Measurements from ENCODE around the gene SOX15.

SOX15 gene

GRCh38 chr17:7562208-7562605 lies 27.7 kb downstream of the SOX15 start:
- peak overlapping the region; percentile 83 for H3K4ac ChIP-seq (ENCODE audit: low read depth, low read length)
- peak overlapping the region; percentile 92 for H3K4me3 ChIP-seq (ENCODE audit: low read depth, low read length)
- H2AK5ac ChIP-seq (ENCODE audit: low read length): peak overlapping the region; percentile 79
- no peaks in the 10 kb centered on the region for H3K9me3 ChIP-seq (ENCODE audit: insufficient read depth, low read depth, low read length)
- no peak for DNase-seq
- peak overlapping the region; percentile 98 for H4K8ac ChIP-seq (ENCODE audit: low read depth, low read length)
- H3K23ac ChIP-seq (ENCODE audit: low read length): no peak overlapping the region
- no CpG with 5 or more reads among the region's 28 CpGs for WGBS (ENCODE audit: extremely low coverage, insufficient coverage, insufficient read length)
- H3K4me2 ChIP-seq (ENCODE audit: low read length): peak overlapping the region; percentile 87
- peak overlapping the region; percentile 77 for H2BK5ac ChIP-seq (ENCODE audit: low read depth, low read length, poor library complexity)
- peak overlapping the region; percentile 85 for H3K14ac ChIP-seq (ENCODE audit: low read length)
- peaks cover 11% of the 10 kb centered on the region for H3K79me2 ChIP-seq (ENCODE audit: control insufficient read depth, insufficient read depth, low read length, poor library complexity)
- H2AFZ ChIP-seq (ENCODE audit: insufficient read depth, low read length, poor library complexity): peak overlapping the region; percentile 98
- H4K12ac ChIP-seq (ENCODE audit: low read depth, low read length): peak overlapping the region; percentile 84
- peak overlapping the region; percentile 86 for H3K9ac ChIP-seq (ENCODE audit: low read length)
- H3K27me3 ChIP-seq (ENCODE audit: insufficient read depth, low read length): no peaks in the 10 kb centered on the region
- H3K27ac ChIP-seq (ENCODE audit: low read depth, low read length): peak overlapping the region; percentile 29
- no peak overlapping the region for H2BK12ac ChIP-seq (ENCODE audit: low read length)
- peaks cover 27 to 29% of the 10 kb centered on the region in 2 experiments for H3K36me3 ChIP-seq (ENCODE audit: control insufficient read depth in 1 of 2, insufficient read depth in 2 of 2, low read length in 2 of 2)
- peaks cover 4 to 12% of the 10 kb centered on the region in 2 experiments for H3K4me1 ChIP-seq (ENCODE audit: control insufficient read depth in 1 of 2, insufficient read depth in 2 of 2, low read length in 2 of 2)
- H4K91ac ChIP-seq (ENCODE audit: low read depth, low read length): peak overlapping the region; percentile 86
- peak overlapping the region; percentile 66 for H2BK120ac ChIP-seq (ENCODE audit: insufficient read depth, low read length, poor library complexity)
- peaks cover 11% of the 10 kb centered on the region for H3K79me1 ChIP-seq (ENCODE audit: low read length)
- peak overlapping the region; percentile 93 for H3K18ac ChIP-seq (ENCODE audit: low read length)

GRCh38 chr17:7561589-7562207 lies 28.2 kb downstream of the SOX15 start, which contains the start of gene SENP3:
Gene SENP3, plus strand, starts transcription at chr17:7561919. Its CDS starts 1,158 bp downstream, at chr17:7563077.
- H3K27me3 ChIP-seq (ENCODE audit: insufficient read depth, low read length): no peaks in the 10 kb centered on the region
- peak within 1 kb of the TSS; percentile 75 for H2BK120ac ChIP-seq (ENCODE audit: insufficient read depth, low read length, poor library complexity)
- no peak within 1 kb of the TSS for H3K23ac ChIP-seq (ENCODE audit: low read length)
- peak within 1 kb of the TSS; percentile 98 for H4K8ac ChIP-seq (ENCODE audit: low read depth, low read length)
- H3K18ac ChIP-seq (ENCODE audit: low read length): peak within 1 kb of the TSS; percentile 93
- peak within 1 kb of the TSS; percentile 78 for H2BK5ac ChIP-seq (ENCODE audit: low read depth, low read length, poor library complexity)
- peak within 1 kb of the TSS; percentile 38 for H3K27ac ChIP-seq (ENCODE audit: low read depth, low read length)
- H3K4me2 ChIP-seq (ENCODE audit: low read length): peak within 1 kb of the TSS; percentile 97
- peaks cover 4 to 12% of the 10 kb centered on the region in 2 experiments for H3K4me1 ChIP-seq (ENCODE audit: control insufficient read depth in 1 of 2, insufficient read depth in 2 of 2, low read length in 2 of 2)
- H2AK5ac ChIP-seq (ENCODE audit: low read length): peak within 1 kb of the TSS; percentile 79
- H3K14ac ChIP-seq (ENCODE audit: low read length): peak within 1 kb of the TSS; percentile 90
- peaks cover 11% of the 10 kb centered on the region for H3K79me2 ChIP-seq (ENCODE audit: control insufficient read depth, insufficient read depth, low read length, poor library complexity)
- WGBS (ENCODE audit: extremely low coverage, insufficient coverage, insufficient read length): no CpG with 5 or more reads among the region's 82 CpGs
- H4K12ac ChIP-seq (ENCODE audit: low read depth, low read length): peak within 1 kb of the TSS; percentile 95
- H2BK12ac ChIP-seq (ENCODE audit: low read length): peak within 1 kb of the TSS; percentile 1
- peaks cover 11% of the 10 kb centered on the region for H3K79me1 ChIP-seq (ENCODE audit: low read length)
- peak; percentile 86 to 92 for DNase-seq
- peak within 1 kb of the TSS; percentile 86 for H3K9ac ChIP-seq (ENCODE audit: low read length)
- H3K4me3 ChIP-seq (ENCODE audit: low read depth, low read length): peak within 1 kb of the TSS; percentile 92
- peak within 1 kb of the TSS; percentile 85 for H3K4ac ChIP-seq (ENCODE audit: low read depth, low read length)
- peaks cover 23 to 27% of the 10 kb centered on the region in 2 experiments for H3K36me3 ChIP-seq (ENCODE audit: control insufficient read depth in 1 of 2, insufficient read depth in 2 of 2, low read length in 2 of 2)
- H2AFZ ChIP-seq (ENCODE audit: insufficient read depth, low read length, poor library complexity): peak within 1 kb of the TSS; percentile 98
- H4K91ac ChIP-seq (ENCODE audit: low read depth, low read length): peak within 1 kb of the TSS; percentile 86
- H3K9me3 ChIP-seq (ENCODE audit: insufficient read depth, low read depth, low read length): no peaks in the 10 kb centered on the region

GRCh38 chr17:7561028-7561575 lies 28.8 kb downstream of the SOX15 start:
- no peaks in the 10 kb centered on the region for H3K9me3 ChIP-seq (ENCODE audit: insufficient read depth, low read depth, low read length)
- peak overlapping the region; percentile 97 for H3K4me2 ChIP-seq (ENCODE audit: low read length)
- no peaks in the 10 kb centered on the region for H3K27me3 ChIP-seq (ENCODE audit: insufficient read depth, low read length)
- H3K79me2 ChIP-seq (ENCODE audit: control insufficient read depth, insufficient read depth, low read length, poor library complexity): peaks cover 11% of the 10 kb centered on the region
- peak overlapping the region; percentile 71 for H3K4ac ChIP-seq (ENCODE audit: low read depth, low read length)
- H2AFZ ChIP-seq (ENCODE audit: insufficient read depth, low read length, poor library complexity): peak overlapping the region; percentile 96
- H3K27ac ChIP-seq (ENCODE audit: low read depth, low read length): peak overlapping the region; percentile 38
- peak overlapping the region; percentile 78 for H2BK5ac ChIP-seq (ENCODE audit: low read depth, low read length, poor library complexity)
- peaks cover 22 to 25% of the 10 kb centered on the region in 2 experiments for H3K36me3 ChIP-seq (ENCODE audit: control insufficient read depth in 1 of 2, insufficient read depth in 2 of 2, low read length in 2 of 2)
- peak overlapping the region; percentile 14 for H4K12ac ChIP-seq (ENCODE audit: low read depth, low read length)
- H4K91ac ChIP-seq (ENCODE audit: low read depth, low read length): peak overlapping the region; percentile 85
- H3K79me1 ChIP-seq (ENCODE audit: low read length): peaks cover 11% of the 10 kb centered on the region
- H3K4me3 ChIP-seq (ENCODE audit: low read depth, low read length): peak overlapping the region; percentile 92
- DNase-seq: peak; percentile 87 to 94
- H3K4me1 ChIP-seq (ENCODE audit: control insufficient read depth in 1 of 2, insufficient read depth in 2 of 2, low read length in 2 of 2): peaks cover 4 to 12% of the 10 kb centered on the region in 2 experiments
- H3K9ac ChIP-seq (ENCODE audit: low read length): peak overlapping the region; percentile 68
- peak overlapping the region; percentile 59 for H3K14ac ChIP-seq (ENCODE audit: low read length)
- H2BK12ac ChIP-seq (ENCODE audit: low read length): peak overlapping the region; percentile 1
- H2AK5ac ChIP-seq (ENCODE audit: low read length): peak overlapping the region; percentile 11
- H4K8ac ChIP-seq (ENCODE audit: low read depth, low read length): peak overlapping the region; percentile 96
- H2BK120ac ChIP-seq (ENCODE audit: insufficient read depth, low read length, poor library complexity): peak overlapping the region; percentile 75
- H3K18ac ChIP-seq (ENCODE audit: low read length): peak overlapping the region; percentile 47
- H3K23ac ChIP-seq (ENCODE audit: low read length): no peak overlapping the region
- WGBS (ENCODE audit: extremely low coverage, insufficient coverage, insufficient read length): no CpG with 5 or more reads among the region's 32 CpGs

GRCh38 chr17:7560172-7561027 lies 29.5 kb downstream of the SOX15 start:
- peak overlapping the region; percentile 63 for H4K8ac ChIP-seq (ENCODE audit: low read depth, low read length)
- peak overlapping the region; percentile 16 for H2AK5ac ChIP-seq (ENCODE audit: low read length)
- no peak overlapping the region for H3K18ac ChIP-seq (ENCODE audit: low read length)
- DNase-seq: peak; percentile 74 to 89
- no peak overlapping the region for H4K12ac ChIP-seq (ENCODE audit: low read depth, low read length)
- H3K4me3 ChIP-seq (ENCODE audit: low read depth, low read length): no peak overlapping the region
- no peak overlapping the region for H2BK5ac ChIP-seq (ENCODE audit: low read depth, low read length, poor library complexity)
- WGBS (ENCODE audit: extremely low coverage, insufficient coverage, insufficient read length): no CpG with 5 or more reads among the region's 22 CpGs
- no peaks in the 10 kb centered on the region for H3K27me3 ChIP-seq (ENCODE audit: insufficient read depth, low read length)
- H3K79me2 ChIP-seq (ENCODE audit: control insufficient read depth, insufficient read depth, low read length, poor library complexity): peaks cover 11% of the 10 kb centered on the region
- peaks cover 4 to 12% of the 10 kb centered on the region in 2 experiments for H3K4me1 ChIP-seq (ENCODE audit: control insufficient read depth in 1 of 2, insufficient read depth in 2 of 2, low read length in 2 of 2)
- peaks cover 18 to 20% of the 10 kb centered on the region in 2 experiments for H3K36me3 ChIP-seq (ENCODE audit: control insufficient read depth in 1 of 2, insufficient read depth in 2 of 2, low read length in 2 of 2)
- H3K9ac ChIP-seq (ENCODE audit: low read length): peak overlapping the region; percentile 8
- H3K27ac ChIP-seq (ENCODE audit: low read depth, low read length): peak overlapping the region; percentile 19
- H2BK120ac ChIP-seq (ENCODE audit: insufficient read depth, low read length, poor library complexity): no peak overlapping the region
- peak overlapping the region; percentile 26 for H2AFZ ChIP-seq (ENCODE audit: insufficient read depth, low read length, poor library complexity)
- H3K4me2 ChIP-seq (ENCODE audit: low read length): peak overlapping the region; percentile 97
- H4K91ac ChIP-seq (ENCODE audit: low read depth, low read length): peak overlapping the region; percentile 51
- H3K14ac ChIP-seq (ENCODE audit: low read length): peak overlapping the region; percentile 29
- no peak overlapping the region for H3K23ac ChIP-seq (ENCODE audit: low read length)
- H3K9me3 ChIP-seq (ENCODE audit: insufficient read depth, low read depth, low read length): no peaks in the 10 kb centered on the region
- no peak overlapping the region for H3K4ac ChIP-seq (ENCODE audit: low read depth, low read length)
- H3K79me1 ChIP-seq (ENCODE audit: low read length): peaks cover 11% of the 10 kb centered on the region
- no peak overlapping the region for H2BK12ac ChIP-seq (ENCODE audit: low read length)
